ENCODE data around the gene CDH4. TPM values are rescaled to one million over a fixed set of nuclear protein-coding genes. Genes with fewer than 3 reads are reported as not detected.

CDH4 gene
- total and polyA plus RNA-seq, 10 donors: 0.30 to 20.1 (median 7.7) TPM

GRCh38 chr20:61391812-61392520 lies 139.9 kb downstream of the CDH4 start:
- Histone ChIP-seq H3K4me1 (peaks cover 0 to 8% (median 3%) of the 10 kb centered on the region in 6 donors), H3K27ac (no peak overlapping the region), H3K27me3 (replicated peaks in 1 of 7) (peaks cover 0 to 17% (median 0%) of the 10 kb centered on the region in 7 donors), H3K9me3 (peaks cover 0 to 61% (median 2%) of the 10 kb centered on the region in 8 donors), H3K36me3 (no peaks in the 10 kb centered on the region), H3K4me3 (no peak overlapping the region)
- intact Hi-C loops (cut with DNase I; ENCODE audit: low total_unique reads): no loop called here
- WGBS, 5 donors: 74 to 85% (median 76%) methylated on average over 27 to 28 of the region's 28 CpGs
- DNase-seq: no peak
- no peak for TF ChIP-seq CTCF (IDR thresholded peaks at IDR 0.05 in 8 of 11, conservative IDR thresholded peaks at IDR 0.05 in 3 of 11)
- no peak for TF ChIP-seq POLR2AphosphoS5 (IDR thresholded peaks at IDR 0.05)
- no peak for TF ChIP-seq POLR2A (IDR thresholded peaks at IDR 0.05)

GRCh38 chr20:61394088-61394799 lies 142.2 kb downstream of the CDH4 start:
- WGBS, 5 donors: 80 to 87% (median 82%) methylated on average over 14 of the region's 14 CpGs
- TF ChIP-seq POLR2A (IDR thresholded peaks at IDR 0.05) (no peak), POLR2AphosphoS5 (IDR thresholded peaks at IDR 0.05) (no peak), CTCF (IDR thresholded peaks at IDR 0.05 in 8 of 11, conservative IDR thresholded peaks at IDR 0.05 in 3 of 11) (no peak)
- H3K4me1 ChIP-seq: no peaks in the 10 kb centered on the region
- DNase-seq: no peak
- H3K4me3 ChIP-seq: no peak overlapping the region
- H3K27me3 ChIP-seq (replicated peaks in 1 of 7): peaks cover 0 to under 1% (median 0%) of the 10 kb centered on the region in 7 donors
- no peaks in the 10 kb centered on the region for H3K36me3 ChIP-seq
- peaks cover 0 to 74% (median 2%) of the 10 kb centered on the region in 8 donors for H3K9me3 ChIP-seq
- intact Hi-C loops (cut with DNase I; ENCODE audit: low total_unique reads): no loop called here
- H3K27ac ChIP-seq: no peak overlapping the region

- Histone ChIP-seq H3K9me3 (peaks cover 0 to 75% (median 6%) of the 10 kb centered on the region in 8 donors), H3K4me1 (no peaks in the 10 kb centered on the region), H3K27ac (no peak overlapping the region), H3K4me3 (no peak overlapping the region), H3K36me3 (no peaks in the 10 kb centered on the region), H3K27me3 (replicated peaks in 1 of 7) (no peaks in the 10 kb centered on the region)
- intact Hi-C loops (cut with DNase I; ENCODE audit: low total_unique reads): no loop called here
- TF ChIP-seq POLR2AphosphoS5 (IDR thresholded peaks at IDR 0.05): no peak
- no peak for TF ChIP-seq CTCF (IDR thresholded peaks at IDR 0.05 in 8 of 11, conservative IDR thresholded peaks at IDR 0.05 in 3 of 11)
- TF ChIP-seq POLR2A (IDR thresholded peaks at IDR 0.05): no peak
- DNase-seq: peak; percentile 63
- WGBS, 5 donors: 82 to 91% (median 86%) methylated on average over 13 to 19 of the region's 19 CpGs
Observed at GRCh38 chr20:61396262-61396848, 144.3 kb downstream of the CDH4 start.

- Histone ChIP-seq H3K36me3 (no peaks in the 10 kb centered on the region), H3K4me3 (no peak overlapping the region), H3K4me1 (no peaks in the 10 kb centered on the region), H3K27ac (no peak overlapping the region), H3K27me3 (replicated peaks in 1 of 7) (no peaks in the 10 kb centered on the region), H3K9me3 (peaks cover 0 to 74% (median 6%) of the 10 kb centered on the region in 8 donors)
- DNase-seq: peak; percentile 10
- TF ChIP-seq CTCF (IDR thresholded peaks at IDR 0.05 in 8 of 11, conservative IDR thresholded peaks at IDR 0.05 in 3 of 11) (no peak), POLR2A (IDR thresholded peaks at IDR 0.05) (no peak), POLR2AphosphoS5 (IDR thresholded peaks at IDR 0.05) (no peak)
- 87 to 94% (median 92%) methylated on average over 13 of the region's 13 CpGs for WGBS, 5 donors
- intact Hi-C loops (cut with DNase I; ENCODE audit: low total_unique reads): no loop called here
Observed at GRCh38 chr20:61397146-61397545, 145.1 kb downstream of the CDH4 start.
